Endothelial cell of umbilical vein (primary cell): ENCODE data around the gene NTSR1. TPM values are rescaled to one million over a fixed set of nuclear protein-coding genes. Genes with fewer than 3 reads are reported as not detected.

Source experiments
- BruUV-seq: library from RNA; stranded (reverse); fragments of 400-500 nt; replicated peaks from 2 replicates; lab custom pipeline; 2021; lab: Mats Ljungman, UMichigan
- CTCF ChIA-PET: fragments of 300-600, 350-600 bp; sonication (Branson Sonifier 250); formaldehyde crosslinking; loops from one replicate; lab custom pipeline; 2021; ENCODE audit warnings: antibody characterized with exemption, inconsistent platforms; lab: Charles Lee
- POLR2A ChIA-PET: fragments of 300-600, 350-600 bp; sonication (Branson Sonifier 250); formaldehyde crosslinking; loops from one replicate; lab custom pipeline; 2021; ENCODE audit warnings: antibody characterized with exemption, inconsistent platforms; lab: Charles Lee
- DNase-seq: peaks from one replicate; pipeline ENCODE4 v3.0.0-alpha.2; 2011; ENCODE audit warnings: low read depth, low spot score
- FAIRE-seq: peaks from 2 replicates; lab custom pipeline; 2011; peaks lifted over from hg19 to GRCh38; lab: Jason Lieb, UNC
- H2AFZ ChIP-seq: 2 replicates; pipeline ENCODE4 v1.6.0; 2012; ENCODE audit warnings: low read depth, low read length, control low read depth, inconsistent platforms
- H3K27ac ChIP-seq: 2 replicates; pipeline ENCODE4 v1.5.1; 2011; ENCODE audit warnings: low read depth, mild to moderate bottlenecking, control low read depth, low read length, moderate library complexity; ENCODE audit not compliant: insufficient read depth
- H3K27me3 ChIP-seq, 2 experiments: 2 replicates each; pipeline versions ENCODE4 v1.6.0 to v1.6.1; 2011; ENCODE audit warnings: low read length in 2 of 2, mixed read lengths in 1 of 2; ENCODE audit not compliant: control insufficient read depth in 2 of 2, insufficient read depth in 2 of 2
- H3K36me3 ChIP-seq, 2 experiments: 2 replicates in 1 of 2; 3 replicates in 1 of 2; pipeline ENCODE4 v1.5.1; 2011; ENCODE audit warnings: low read length in 2 of 2, mild to moderate bottlenecking in 1 of 2, moderate library complexity in 1 of 2; ENCODE audit not compliant: control insufficient read depth in 2 of 2, insufficient read depth in 2 of 2; ENCODE audit errors: extremely low read depth in 1 of 2
- H3K4me1 ChIP-seq: 3 replicates; pipeline ENCODE4 v1.5.1; 2011; ENCODE audit warnings: mild to moderate bottlenecking, low read length; ENCODE audit not compliant: control insufficient read depth, insufficient read depth; ENCODE audit errors: extremely low read depth
- H3K4me2 ChIP-seq: 2 replicates; pipeline ENCODE4 v1.6.1; 2011; ENCODE audit warnings: low read length, control low read depth, mixed read lengths; ENCODE audit not compliant: insufficient read depth
- H3K4me3 ChIP-seq, 3 experiments: fragments of 200-600 bp in 1 of 3; sonication (generic), shearing (Covaris generic) in 1 of 3; replicated peaks in 1 of 3; 2 replicates each; pipeline ENCODE4 v1.5.1; 2011 to 2016; ENCODE audit warnings: control low read depth in 3 of 3, low read length in 3 of 3, mild to moderate bottlenecking in 2 of 3, inconsistent platforms in 1 of 3, low read depth in 1 of 3, moderate library complexity in 1 of 3; ENCODE audit not compliant: insufficient read depth in 1 of 3
- H3K79me2 ChIP-seq: 2 replicates; pipeline ENCODE4 v1.6.0; 2012; ENCODE audit warnings: low read length, inconsistent platforms; ENCODE audit not compliant: control insufficient read depth, insufficient read depth
- H3K9ac ChIP-seq: replicated peaks from 2 replicates; pipeline ENCODE3; 2011; ENCODE audit warnings: low read length, control low read depth; ENCODE audit not compliant: insufficient read depth; ENCODE audit errors: extremely low read depth
- H3K9me1 ChIP-seq: replicated peaks from 3 replicates; pipeline ENCODE4 v1.6.0; 2011; ENCODE audit warnings: mild to moderate bottlenecking, low read length; ENCODE audit not compliant: control insufficient read depth, insufficient read depth; ENCODE audit errors: extremely low read depth
- H3K9me3 ChIP-seq: replicated peaks from 2 replicates; pipeline ENCODE4 v1.5.1; 2012; ENCODE audit warnings: low read length, inconsistent platforms; ENCODE audit not compliant: control insufficient read depth, insufficient read depth
- H4K20me1 ChIP-seq: replicated peaks from 2 replicates; pipeline ENCODE3; 2011; ENCODE audit warnings: mild to moderate bottlenecking, low read length; ENCODE audit not compliant: control insufficient read depth, insufficient read depth; ENCODE audit errors: extremely low read depth
- EZH2 ChIP-seq: IDR thresholded peaks from 2 replicates; pipeline ENCODE4 v1.6.1; 2012; ENCODE audit warnings: borderline replicate concordance, low read depth, mild to moderate bottlenecking, moderate library complexity, low read length, inconsistent platforms; ENCODE audit not compliant: severe bottlenecking
- FOS ChIP-seq: IDR thresholded peaks from 2 replicates; pipeline ENCODE4 v1.6.1; 2011; ENCODE audit warnings: mild to moderate bottlenecking, low read length, moderate library complexity, borderline replicate concordance; ENCODE audit not compliant: insufficient read depth
- GATA2 ChIP-seq: IDR thresholded peaks from 2 replicates; pipeline ENCODE4 v1.7.0; 2011; ENCODE audit warnings: low read depth, mild to moderate bottlenecking, moderate library complexity, mixed read lengths, low read length; ENCODE audit not compliant: insufficient read length, insufficient read depth
- JUN ChIP-seq: IDR thresholded peaks from 2 replicates; pipeline ENCODE4 v1.6.1; 2011; ENCODE audit warnings: borderline replicate concordance, low read depth; ENCODE audit not compliant: insufficient read length, insufficient read depth
- MYC ChIP-seq: IDR thresholded peaks from one replicate; pipeline ENCODE4 v1.6.1; 2011; ENCODE audit warnings: mild to moderate bottlenecking, low read depth, low read length
- POLR2A ChIP-seq: IDR thresholded peaks from 2 replicates; pipeline ENCODE4 v1.6.1; 2012; ENCODE audit warnings: low read depth, mild to moderate bottlenecking, control low read depth, low read length
- POLR2AphosphoS5 ChIP-seq: IDR thresholded peaks from 2 replicates; pipeline ENCODE4 v1.6.1; 2012; ENCODE audit warnings: low read depth, mild to moderate bottlenecking, control low read depth, low read length, moderate library complexity; ENCODE audit not compliant: insufficient read depth
- dilution Hi-C: fragments of 300-500 bp; cut with MboI; formaldehyde crosslinking; loops from one replicate; pipeline ENCODE4 v1.15.0; 2019; ENCODE audit warnings: low sequenced_read_pairs; ENCODE audit not compliant: extremely low pct_ligation_motif_present
- intact Hi-C: fragments of 100-400 bp; cut with micrococcal nuclease; formaldehyde crosslinking; loops from one replicate; pipeline ENCODE4 v1.10.0; 2022
- polyA plus RNA-seq, 4 experiments: library from polyadenylated mRNA; depleted of rRNA in 3 of 4; stranded (reverse) in 3 of 4; unstranded in 1 of 4; fragments of >200 nt; gene quantifications; 2 replicates each; pipeline versions ENCODE4 v1.2.1 to v1.2.3, GENCODE V29; 2011 to 2012; ENCODE audit warnings: missing spikeins in 1 of 4
- total RNA-seq: library from RNA; stranded (reverse); gene quantifications from 2 replicates; pipeline ENCODE4 v1.2.3, GENCODE V29; 2021
- TF ChIP-seq, protein P1 (sequence below): IDR thresholded peaks from 2 replicates; pipeline ENCODE4 v1.6.1; 2011; ENCODE audit not compliant: insufficient read depth, insufficient read length
- TF ChIP-seq, protein P2 (sequence below), 2 donors: IDR thresholded peaks; 1 replicate in 1 of 2; 2 replicates in 1 of 2; pipeline ENCODE4 v1.5.1; 2011; ENCODE audit warnings: low read length in 2 of 2, mild to moderate bottlenecking in 2 of 2, moderate library complexity in 2 of 2, control low read depth in 1 of 2, inconsistent platforms in 1 of 2, low read depth in 1 of 2; ENCODE audit not compliant: insufficient read depth in 1 of 2; ENCODE audit errors: extremely low read depth in 1 of 2

The NTSR1 gene
- total and polyA plus RNA-seq, 2 donors (not counting 3 experiments of a cell fraction or from before 2014, with no cell fraction given): 0.14 to 2.1 TPM

DNA sequence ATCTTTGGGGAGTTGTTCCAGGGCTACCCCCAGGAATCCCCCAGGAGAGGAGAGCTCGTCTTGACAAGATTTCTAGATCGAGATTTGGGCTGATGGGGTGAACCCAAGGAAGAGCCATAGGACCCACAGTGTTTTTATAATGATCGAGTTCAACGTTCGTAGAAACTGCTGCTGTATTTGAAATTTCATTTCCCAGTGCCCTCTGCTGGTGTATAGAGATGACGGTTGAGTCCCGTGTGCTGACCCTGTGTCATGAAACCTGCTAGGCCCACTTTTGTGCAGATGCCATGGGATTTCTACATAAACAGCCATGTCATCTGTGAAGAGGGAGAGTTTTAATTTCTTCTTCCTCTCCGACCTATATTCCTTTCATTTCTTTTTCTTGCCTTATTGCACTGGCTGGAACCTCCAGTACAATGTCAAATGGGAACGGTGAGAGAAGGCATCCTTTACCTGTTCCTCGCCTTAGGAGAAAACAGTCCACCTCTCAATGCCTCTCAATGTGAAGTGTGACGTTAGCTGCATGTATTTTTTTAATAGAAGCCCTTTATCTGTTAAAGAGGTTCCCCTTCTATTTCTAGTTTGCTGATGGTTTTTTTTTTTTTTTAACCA lies 28.6 kb upstream of the NTSR1 start:
- DNase-seq: no peak
- TF ChIP-seq FOS (no peak), MYC (no peak), EZH2 (no peak), GATA2 (no peak), POLR2A (no peak), JUN (no peak), POLR2AphosphoS5 (no peak)
- TF ChIP-seq, protein P1, sequence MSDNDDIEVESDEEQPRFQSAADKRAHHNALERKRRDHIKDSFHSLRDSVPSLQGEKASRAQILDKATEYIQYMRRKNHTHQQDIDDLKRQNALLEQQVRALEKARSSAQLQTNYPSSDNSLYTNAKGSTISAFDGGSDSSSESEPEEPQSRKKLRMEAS: no peak
- TF ChIP-seq, protein P2, sequence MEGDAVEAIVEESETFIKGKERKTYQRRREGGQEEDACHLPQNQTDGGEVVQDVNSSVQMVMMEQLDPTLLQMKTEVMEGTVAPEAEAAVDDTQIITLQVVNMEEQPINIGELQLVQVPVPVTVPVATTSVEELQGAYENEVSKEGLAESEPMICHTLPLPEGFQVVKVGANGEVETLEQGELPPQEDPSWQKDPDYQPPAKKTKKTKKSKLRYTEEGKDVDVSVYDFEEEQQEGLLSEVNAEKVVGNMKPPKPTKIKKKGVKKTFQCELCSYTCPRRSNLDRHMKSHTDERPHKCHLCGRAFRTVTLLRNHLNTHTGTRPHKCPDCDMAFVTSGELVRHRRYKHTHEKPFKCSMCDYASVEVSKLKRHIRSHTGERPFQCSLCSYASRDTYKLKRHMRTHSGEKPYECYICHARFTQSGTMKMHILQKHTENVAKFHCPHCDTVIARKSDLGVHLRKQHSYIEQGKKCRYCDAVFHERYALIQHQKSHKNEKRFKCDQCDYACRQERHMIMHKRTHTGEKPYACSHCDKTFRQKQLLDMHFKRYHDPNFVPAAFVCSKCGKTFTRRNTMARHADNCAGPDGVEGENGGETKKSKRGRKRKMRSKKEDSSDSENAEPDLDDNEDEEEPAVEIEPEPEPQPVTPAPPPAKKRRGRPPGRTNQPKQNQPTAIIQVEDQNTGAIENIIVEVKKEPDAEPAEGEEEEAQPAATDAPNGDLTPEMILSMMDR (IDR thresholded peaks at IDR 0.05; ENCODE audit: extremely low read depth in 1 of 2, insufficient read depth in 1 of 2, low read depth in 1 of 2, low read length in 2 of 2): no peak
- BruUV-seq: no TSS peak
- no peaks in the 10 kb centered on the region for H3K36me3 ChIP-seq
- H3K79me2 ChIP-seq: no peaks in the 10 kb centered on the region
- no peaks in the 10 kb centered on the region for H3K4me1 ChIP-seq
- FAIRE-seq: no peak
- peaks cover 0 to 2% of the 10 kb centered on the region in 2 experiments for H3K27me3 ChIP-seq
- no peak overlapping the region for H3K4me2 ChIP-seq
- dilution Hi-C loops (no loop called here), intact Hi-C loops (no loop called here)
- H3K9me1 ChIP-seq: no peaks in the 10 kb centered on the region
- H4K20me1 ChIP-seq: no peaks in the 10 kb centered on the region
- H2AFZ ChIP-seq: no peak overlapping the region
- no peaks in the 10 kb centered on the region for H3K9me3 ChIP-seq
- ChIA-PET POLR2A (no interaction called here), CTCF (interaction anchor here (1.4 to 1.8 kb wide), 3 partner anchors 8 to 60 kb away, joined by 3 to 8 read pairs (median 4); no protein-coding TSS in a partner anchor)
- H3K9ac ChIP-seq: no peak overlapping the region
- H3K27ac ChIP-seq: no peak overlapping the region
- H3K4me3 ChIP-seq: no peak overlapping the region
